ENCODE results near the gene P2RX6. TPM values are rescaled to one million over a fixed set of nuclear protein-coding genes. Genes with fewer than 3 reads are reported as not detected.
"Not testable (repeated sequence)": the region's sequence is repeated elsewhere in the genome, so short reads cannot be mapped to it uniquely, and the experiment has no call there.

Gene P2RX6
- total RNA-seq, 1 donor from 2014 or later, result 11.0 TPM

GRCh38 chr22:21032868-21033688 is 18.1 kb downstream of the P2RX6 start:
- H3K27ac ChIP-seq (ENCODE audit: low read depth, low read length), result no peak overlapping the region
- H3K36me3 ChIP-seq (ENCODE audit: control insufficient read depth in 3 of 3, insufficient read depth in 3 of 3, low read length in 3 of 3), result no peaks in the 10 kb centered on the region
- H3K27me3 ChIP-seq (ENCODE audit: control insufficient read depth in 3 of 3, insufficient read depth in 3 of 3, low read length in 3 of 3), result peaks cover 27 to 38% (median 34%) of the 10 kb centered on the region in 3 donors
- H3K9ac ChIP-seq (ENCODE audit: low read depth in 1 of 3, low read length in 3 of 3), result no peak overlapping the region
- no peak overlapping the region for H3K4me3 ChIP-seq (ENCODE audit: low read length in 3 of 3)
- H3K4me1 ChIP-seq (ENCODE audit: control insufficient read depth in 3 of 3, insufficient read depth in 3 of 3, low read length in 3 of 3), result peaks cover 8 to 28% (median 10%) of the 10 kb centered on the region in 3 donors
- H3K9me3 ChIP-seq (ENCODE audit: control insufficient read depth in 3 of 3, low read length in 3 of 3), result no peaks in the 10 kb centered on the region

- Histone ChIP-seq H3K36me3 (ENCODE audit: control insufficient read depth in 3 of 3, insufficient read depth in 3 of 3, low read length in 3 of 3) (no peaks in the 10 kb centered on the region), H3K9ac (ENCODE audit: low read depth in 1 of 3, low read length in 3 of 3) (no peak overlapping the region), H3K27me3 (ENCODE audit: control insufficient read depth in 3 of 3, insufficient read depth in 3 of 3, low read length in 3 of 3) (peaks cover 26 to 38% (median 34%) of the 10 kb centered on the region in 3 donors), H3K4me3 (ENCODE audit: low read length in 3 of 3) (no peak overlapping the region), H3K9me3 (ENCODE audit: control insufficient read depth in 3 of 3, low read length in 3 of 3) (no peaks in the 10 kb centered on the region), H3K27ac (ENCODE audit: low read depth, low read length) (no peak overlapping the region), H3K4me1 (ENCODE audit: control insufficient read depth in 3 of 3, insufficient read depth in 3 of 3, low read length in 3 of 3) (peaks cover 10 to 31% (median 16%) of the 10 kb centered on the region in 3 donors)
These were observed 18.9 kb downstream of the P2RX6 start for GRCh38 chr22:21033895-21034294.

GRCh38 chr22:21034989-21035388 is 20.0 kb downstream of the P2RX6 start:
- H3K27me3 ChIP-seq (ENCODE audit: control insufficient read depth in 3 of 3, insufficient read depth in 3 of 3, low read length in 3 of 3), result peaks cover 19 to 31% (median 29%) of the 10 kb centered on the region in 3 donors
- peaks cover 10 to 27% (median 16%) of the 10 kb centered on the region in 3 donors for H3K4me1 ChIP-seq (ENCODE audit: control insufficient read depth in 3 of 3, insufficient read depth in 3 of 3, low read length in 3 of 3)
- no peak overlapping the region for H3K27ac ChIP-seq (ENCODE audit: low read depth, low read length)
- no peaks in the 10 kb centered on the region for H3K36me3 ChIP-seq (ENCODE audit: control insufficient read depth in 3 of 3, insufficient read depth in 3 of 3, low read length in 3 of 3)
- H3K9me3 ChIP-seq (ENCODE audit: control insufficient read depth in 3 of 3, low read length in 3 of 3), result no peaks in the 10 kb centered on the region
- no peak overlapping the region for H3K4me3 ChIP-seq (ENCODE audit: low read length in 3 of 3)
- H3K9ac ChIP-seq (ENCODE audit: low read depth in 1 of 3, low read length in 3 of 3), result no peak overlapping the region

GRCh38 chr22:21038405-21038804 is 23.4 kb downstream of the P2RX6 start:
- Histone ChIP-seq H3K4me3 (ENCODE audit: low read length in 3 of 3) (no peak overlapping the region), H3K9ac (ENCODE audit: low read depth in 1 of 3, low read length in 3 of 3) (no peak overlapping the region), H3K27ac (ENCODE audit: low read depth, low read length) (no peak overlapping the region), H3K27me3 (ENCODE audit: control insufficient read depth in 3 of 3, insufficient read depth in 3 of 3, low read length in 3 of 3) (no peaks in the 10 kb centered on the region), H3K36me3 (ENCODE audit: control insufficient read depth in 3 of 3, insufficient read depth in 3 of 3, low read length in 3 of 3) (no peaks in the 10 kb centered on the region), H3K9me3 (ENCODE audit: control insufficient read depth in 3 of 3, low read length in 3 of 3) (no peaks in the 10 kb centered on the region), H3K4me1 (ENCODE audit: control insufficient read depth in 3 of 3, insufficient read depth in 3 of 3, low read length in 3 of 3) (peaks cover 5 to 20% (median 8%) of the 10 kb centered on the region in 3 donors)

- H3K36me3 ChIP-seq (ENCODE audit: control insufficient read depth in 3 of 3, insufficient read depth in 3 of 3, low read length in 3 of 3); H3K27me3 ChIP-seq (ENCODE audit: control insufficient read depth in 3 of 3, insufficient read depth in 3 of 3, low read length in 3 of 3); H3K9ac ChIP-seq (ENCODE audit: low read depth in 1 of 3, low read length in 3 of 3); H3K4me3 ChIP-seq (ENCODE audit: low read length in 3 of 3); H3K27ac ChIP-seq (ENCODE audit: low read depth, low read length); H3K9me3 ChIP-seq (ENCODE audit: control insufficient read depth in 3 of 3, low read length in 3 of 3): not testable (repeated sequence)
- H3K4me1 ChIP-seq (ENCODE audit: control insufficient read depth in 3 of 3, insufficient read depth in 3 of 3, low read length in 3 of 3), result peaks cover 11 to 27% (median 15%) of the 10 kb centered on the region in 3 donors
These were observed 24.2 kb downstream of the P2RX6 start for GRCh38 chr22:21039158-21039557.

- H3K27ac ChIP-seq (ENCODE audit: low read depth, low read length), result no peak overlapping the region
These were observed 27.0 kb downstream of the P2RX6 start for GRCh38 chr22:21041937-21042336.

GRCh38 chr22:21042978-21043859 is 28.3 kb downstream of the P2RX6 start:
- H3K4me3 ChIP-seq (ENCODE audit: low read length in 3 of 3), result peak overlapping the region; percentile 1 to 64 (median 30)
- no peak overlapping the region for H3K27ac ChIP-seq (ENCODE audit: low read depth, low read length)
- peaks cover 18 to 39% (median 26%) of the 10 kb centered on the region in 3 donors for H3K4me1 ChIP-seq (ENCODE audit: control insufficient read depth in 3 of 3, insufficient read depth in 3 of 3, low read length in 3 of 3)
- no peaks in the 10 kb centered on the region for H3K9me3 ChIP-seq (ENCODE audit: control insufficient read depth in 3 of 3, low read length in 3 of 3)
- H3K36me3 ChIP-seq (ENCODE audit: control insufficient read depth in 3 of 3, insufficient read depth in 3 of 3, low read length in 3 of 3), result no peaks in the 10 kb centered on the region
- H3K27me3 ChIP-seq (ENCODE audit: control insufficient read depth in 3 of 3, insufficient read depth in 3 of 3, low read length in 3 of 3), result no peaks in the 10 kb centered on the region
- peak overlapping the region in 1 of 3 donors; percentile 70 for H3K9ac ChIP-seq (ENCODE audit: low read depth in 1 of 3, low read length in 3 of 3)

More at GRCh38 chr22:21041937-21042336, 27.0 kb downstream of the P2RX6 start:
- Histone ChIP-seq H3K27me3 (ENCODE audit: control insufficient read depth in 3 of 3, insufficient read depth in 3 of 3, low read length in 3 of 3) (no peaks in the 10 kb centered on the region), H3K9ac (ENCODE audit: low read depth in 1 of 3, low read length in 3 of 3) (peak overlapping the region in 1 of 3 donors; percentile 23), H3K4me1 (ENCODE audit: control insufficient read depth in 3 of 3, insufficient read depth in 3 of 3, low read length in 3 of 3) (peaks cover 18 to 44% (median 26%) of the 10 kb centered on the region in 3 donors), H3K36me3 (ENCODE audit: control insufficient read depth in 3 of 3, insufficient read depth in 3 of 3, low read length in 3 of 3) (no peaks in the 10 kb centered on the region), H3K4me3 (ENCODE audit: low read length in 3 of 3) (no peak overlapping the region), H3K9me3 (ENCODE audit: control insufficient read depth in 3 of 3, low read length in 3 of 3) (no peaks in the 10 kb centered on the region)

- H3K27ac ChIP-seq (ENCODE audit: low read depth, low read length), result peak overlapping the region; percentile 80
- H3K27me3 ChIP-seq (ENCODE audit: control insufficient read depth in 3 of 3, insufficient read depth in 3 of 3, low read length in 3 of 3), result no peaks in the 10 kb centered on the region
- H3K4me1 ChIP-seq (ENCODE audit: control insufficient read depth in 3 of 3, insufficient read depth in 3 of 3, low read length in 3 of 3), result peaks cover 16 to 32% (median 20%) of the 10 kb centered on the region in 3 donors
- peak overlapping the region; percentile 70 to 81 (median 79) for H3K9ac ChIP-seq (ENCODE audit: low read depth in 1 of 3, low read length in 3 of 3)
- H3K36me3 ChIP-seq (ENCODE audit: control insufficient read depth in 3 of 3, insufficient read depth in 3 of 3, low read length in 3 of 3), result no peaks in the 10 kb centered on the region
- no peaks in the 10 kb centered on the region for H3K9me3 ChIP-seq (ENCODE audit: control insufficient read depth in 3 of 3, low read length in 3 of 3)
- peak overlapping the region; percentile 64 to 83 (median 81) for H3K4me3 ChIP-seq (ENCODE audit: low read length in 3 of 3)
These were observed 29.0 kb downstream of the P2RX6 start for GRCh38 chr22:21043860-21044535.

GRCh38 chr22:21044931-21045584 is 30.1 kb downstream of the P2RX6 start:
- Histone ChIP-seq H3K9me3 (ENCODE audit: control insufficient read depth in 3 of 3, low read length in 3 of 3) (no peaks in the 10 kb centered on the region), H3K27me3 (ENCODE audit: control insufficient read depth in 3 of 3, insufficient read depth in 3 of 3, low read length in 3 of 3) (no peaks in the 10 kb centered on the region), H3K27ac (ENCODE audit: low read depth, low read length) (peak overlapping the region; percentile 80), H3K4me3 (ENCODE audit: low read length in 3 of 3) (peak overlapping the region; percentile 64 to 83 (median 81)), H3K9ac (ENCODE audit: low read depth in 1 of 3, low read length in 3 of 3) (peak overlapping the region; percentile 52 to 81 (median 70)), H3K36me3 (ENCODE audit: control insufficient read depth in 3 of 3, insufficient read depth in 3 of 3, low read length in 3 of 3) (no peaks in the 10 kb centered on the region), H3K4me1 (ENCODE audit: control insufficient read depth in 3 of 3, insufficient read depth in 3 of 3, low read length in 3 of 3) (peaks cover 16 to 32% (median 20%) of the 10 kb centered on the region in 3 donors)
